Tongue (tissue), 2 donors: ENCODE data around the gene MAPK4. TPM values are rescaled to one million over a fixed set of nuclear protein-coding genes. Genes with fewer than 3 reads are reported as not detected.
"Not testable (repeated sequence)": the region's sequence is repeated elsewhere in the genome, so short reads cannot be mapped to it uniquely, and the experiment has no call there.

Source experiments
- DNase-seq: peaks from one replicate; pipeline ENCODE4 v3.0.0-alpha.2; 2015
- total RNA-seq: library from RNA; depleted of rRNA; stranded (reverse); fragments of >200 nt; gene quantifications from one replicate; pipeline ENCODE4 v1.2.3, GENCODE V29; 2014

Gene MAPK4
- total RNA-seq, 1 donor from 2014 or later, result 5.2 TPM

DNA sequence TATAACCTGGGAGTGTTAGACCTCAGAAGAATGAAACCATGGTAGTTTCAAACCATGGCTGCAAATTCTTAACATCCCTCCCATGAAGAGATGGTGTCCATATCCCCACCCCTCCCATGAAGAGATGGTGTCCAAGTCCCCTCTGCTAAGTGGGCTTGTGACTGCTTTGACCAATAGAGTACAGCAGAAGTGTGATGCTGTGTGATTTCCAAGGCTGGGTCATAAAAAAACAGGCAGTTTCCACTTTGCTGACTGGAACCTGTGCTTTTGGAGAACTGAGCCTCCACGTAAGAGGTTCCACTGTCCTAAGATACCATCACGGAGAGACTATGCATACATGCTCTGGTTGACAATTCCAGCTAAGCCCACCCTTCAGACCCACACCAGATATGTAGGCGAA lies 194.4 kb downstream of the MAPK4 start:
- DNase-seq, result no peak

DNA sequence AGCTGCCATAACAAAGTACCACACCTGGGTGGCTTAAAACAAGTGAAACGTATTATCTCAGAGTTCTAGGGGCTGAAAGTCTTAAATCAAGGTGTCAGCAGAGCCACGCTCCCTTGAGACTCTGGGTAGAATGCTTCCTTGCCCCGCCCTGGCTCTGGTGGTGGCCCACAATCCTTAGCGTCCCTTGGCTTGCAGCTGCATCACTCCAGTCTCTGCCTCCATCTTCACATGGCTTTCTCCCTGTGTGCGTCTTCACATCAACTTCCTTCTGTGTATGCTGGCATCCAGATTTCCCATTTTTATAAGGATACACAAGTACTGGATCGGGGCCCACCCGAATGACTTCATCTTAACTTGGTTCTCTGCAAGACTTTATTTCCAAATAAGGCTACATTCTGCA lies 197.5 kb downstream of the MAPK4 start:
- DNase-seq, result no peak

DNA sequence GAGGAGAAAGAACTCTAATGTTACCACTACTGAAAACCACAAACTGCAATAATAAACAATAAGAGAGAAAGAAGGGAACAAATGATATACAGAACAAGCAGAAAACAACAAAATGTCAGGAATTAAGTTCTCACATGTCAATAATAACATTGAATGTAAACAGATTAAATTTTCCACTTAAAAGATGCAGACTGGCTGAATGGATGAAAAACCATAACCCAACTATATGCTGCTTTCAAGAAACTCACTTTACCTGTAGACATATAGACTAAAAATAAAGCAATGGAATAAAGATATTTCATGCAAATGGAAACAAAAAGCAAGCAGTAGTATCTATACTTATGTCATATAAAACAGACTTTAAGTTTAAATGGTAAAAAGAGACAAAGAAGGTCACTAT lies 209.6 kb downstream of the MAPK4 start:
- no peak for DNase-seq

DNA sequence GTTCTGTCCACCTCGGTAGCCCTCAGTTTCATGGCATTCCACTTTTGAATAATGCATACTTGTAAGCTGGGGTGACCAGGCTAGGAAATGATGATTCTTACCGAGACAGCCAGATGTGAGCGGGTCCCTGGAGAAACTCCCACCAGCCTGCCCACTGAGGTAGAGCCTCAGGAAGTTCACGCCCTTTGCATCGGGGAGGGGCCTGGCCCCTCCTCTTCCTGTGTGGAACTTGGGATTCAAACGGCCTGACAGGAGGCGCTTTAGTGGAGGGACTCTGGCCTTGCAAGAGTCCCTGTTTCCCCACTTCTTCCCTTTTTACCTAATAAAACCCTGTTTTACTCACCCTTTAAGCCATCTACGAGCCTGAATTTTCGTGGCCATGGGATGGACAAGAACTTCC lies 215.3 kb downstream of the MAPK4 start:
- DNase-seq, result no peak

DNA sequence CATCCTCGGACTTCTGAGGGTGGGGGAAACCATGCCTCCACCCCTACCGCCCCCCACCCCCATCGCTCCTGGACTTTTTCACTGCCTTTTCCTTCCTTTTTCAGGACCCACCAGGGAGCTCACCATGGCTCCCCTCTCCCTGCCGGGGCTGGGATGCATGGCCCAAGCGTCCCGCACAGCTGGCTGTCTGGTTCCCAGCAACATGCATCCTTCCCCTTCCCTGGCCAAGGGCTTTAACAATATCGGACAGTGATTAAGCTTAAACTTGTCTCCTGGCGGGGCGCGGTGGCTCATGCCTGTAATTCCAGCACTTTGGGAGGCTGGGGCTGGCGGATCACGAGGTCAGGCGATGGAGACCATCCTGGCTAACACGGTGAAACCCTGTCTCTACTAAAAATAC lies 215.8 kb downstream of the MAPK4 start:
- no peak for DNase-seq

DNA sequence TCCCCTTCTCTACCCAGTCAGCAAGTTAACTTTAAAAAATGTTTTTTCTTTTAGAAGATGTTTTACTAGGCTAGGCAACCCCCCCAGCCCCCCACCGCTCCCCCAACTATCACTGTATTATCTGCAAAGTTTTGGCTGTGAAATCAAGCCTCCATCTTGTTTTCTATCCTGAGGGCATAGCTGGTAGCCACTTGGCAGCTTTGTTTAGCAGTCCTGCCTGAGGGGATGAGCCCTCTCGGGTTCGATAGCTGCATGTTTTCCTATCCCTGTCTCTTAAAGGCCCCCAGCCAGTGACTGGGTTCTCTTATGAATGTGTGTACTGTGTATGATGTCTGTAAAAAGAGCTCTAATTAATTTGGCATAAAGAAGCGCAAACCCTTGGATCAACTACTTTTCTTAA lies 216.5 kb downstream of the MAPK4 start:
- no peak for DNase-seq

DNA sequence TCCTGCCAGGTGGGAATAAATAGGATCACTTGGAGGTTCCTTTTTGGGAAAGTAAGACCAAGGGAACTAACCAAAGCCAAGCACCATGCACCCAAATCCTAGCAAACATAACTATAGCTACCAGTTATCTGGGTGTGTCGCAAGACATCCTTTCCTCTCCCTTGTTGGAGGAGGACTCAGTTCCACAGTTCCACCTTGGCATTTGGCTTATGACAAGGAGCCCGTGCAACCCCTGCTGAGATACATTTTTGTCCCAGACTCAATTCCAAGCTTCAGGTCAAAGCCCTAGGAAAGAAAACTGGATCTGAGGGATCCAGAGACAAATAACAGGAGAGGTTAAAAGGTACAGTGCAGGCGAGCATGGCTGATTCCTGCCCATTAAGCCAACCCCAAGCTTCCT lies 219.1 kb downstream of the MAPK4 start:
- DNase-seq, result not testable (repeated sequence)

Other genes starting within 250 kb of the MAPK4 start
- 2.6 TPM for gene SKA1, start 185.0 kb upstream of the MAPK4 start, total RNA-seq